ENCODE results near the gene STK40.
A peak's percentile ranks its signal among the peaks of the same experiment; 100 is the strongest.

STK40 gene

DNA sequence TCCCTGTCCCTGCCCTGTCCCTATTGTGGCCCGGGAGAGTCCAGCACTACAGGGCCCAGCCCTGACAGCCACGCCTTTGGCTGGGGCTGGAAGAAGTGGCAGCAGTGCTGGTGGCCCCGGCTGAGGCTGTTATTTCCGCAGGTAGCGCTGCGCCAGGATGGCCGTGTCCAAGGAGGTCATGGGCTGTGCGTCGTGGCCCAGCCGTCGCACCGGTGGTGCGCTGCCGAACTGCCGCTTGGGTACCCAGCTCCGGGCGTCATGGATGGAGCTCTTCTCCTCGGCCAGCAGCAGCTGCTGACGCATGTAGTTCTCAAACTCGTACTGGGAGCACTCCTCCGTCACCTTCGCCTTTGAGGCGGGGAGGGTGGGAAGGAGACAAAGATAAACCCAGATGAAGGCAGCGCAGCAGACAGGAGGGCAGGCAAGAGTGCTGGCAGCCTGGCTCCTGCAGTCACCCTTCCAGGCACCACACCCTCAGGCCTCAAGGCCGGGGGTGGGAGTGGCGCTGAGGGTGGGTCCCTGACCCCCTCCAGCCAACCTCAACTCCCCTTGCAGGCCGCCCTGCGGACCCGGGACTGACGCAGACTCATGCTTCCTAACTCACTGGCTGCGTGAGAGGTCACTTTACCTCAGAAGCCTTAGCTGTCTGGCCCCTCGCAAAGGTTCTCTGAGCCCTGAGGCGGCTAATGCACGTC is 44.0 kb downstream of the STK40 start:
- no peak for DNase-seq

DNA sequence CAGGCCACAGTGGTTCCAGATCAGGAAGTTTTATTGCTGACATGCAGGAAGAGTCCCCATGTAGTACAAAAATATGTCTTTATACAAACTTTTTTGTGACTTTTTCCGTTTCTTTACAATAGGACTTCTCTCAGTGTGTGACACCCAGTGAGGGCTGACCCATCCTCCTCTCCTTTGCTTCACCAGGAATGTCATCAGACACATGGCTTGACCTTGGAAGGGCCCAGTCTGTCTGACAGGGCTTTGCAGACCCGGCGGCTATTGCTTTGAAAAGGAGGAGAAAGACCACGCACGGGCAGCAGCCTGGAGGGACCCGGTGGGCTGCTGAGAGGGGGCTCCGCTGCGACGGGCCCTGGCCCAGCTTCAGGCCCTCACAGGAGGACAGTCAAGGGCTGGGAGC is 46.1 kb downstream of the STK40 start:
- DNase-seq = no peak

DNA sequence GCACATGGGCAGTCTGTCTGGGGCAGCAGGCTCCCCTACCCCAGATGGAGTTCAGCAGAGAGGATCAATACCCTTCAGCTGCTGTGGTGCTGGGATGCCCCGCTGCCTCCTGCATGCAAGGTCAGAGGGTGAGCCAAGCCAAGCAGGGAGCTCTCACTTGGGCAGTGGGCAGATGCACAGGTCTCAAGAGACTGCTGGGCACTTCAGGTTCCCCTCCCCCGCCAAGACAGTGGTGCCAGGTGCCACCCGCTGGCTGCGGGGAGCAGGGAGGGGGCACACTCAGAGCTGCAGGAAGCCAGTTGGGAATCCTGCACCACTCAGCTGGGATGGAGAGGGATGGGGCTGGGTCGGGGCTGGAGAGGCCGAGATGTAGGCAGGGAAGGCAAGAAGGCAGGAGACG is 46.5 kb downstream of the STK40 start:
- DNase-seq = no peak

DNA sequence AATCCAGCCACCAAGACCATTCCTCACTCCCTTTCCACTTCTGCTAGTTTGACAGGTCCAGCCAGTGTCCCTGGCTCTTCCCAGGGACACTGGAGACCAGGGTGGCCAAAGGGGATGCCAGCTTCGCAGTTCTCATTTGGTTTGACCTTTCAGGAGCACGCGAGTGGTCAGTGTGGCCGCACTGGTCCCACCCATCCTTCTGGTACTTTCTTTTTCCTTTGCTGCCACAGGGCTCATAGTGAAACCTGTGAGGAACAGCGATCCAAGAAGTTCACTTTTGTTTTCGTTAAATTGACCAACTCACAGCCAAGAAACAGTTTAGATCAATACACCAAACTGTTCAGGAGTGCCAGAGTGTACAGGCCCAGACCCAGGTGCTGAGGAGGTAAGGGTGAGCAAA is 47.9 kb downstream of the STK40 start:
- no peak for DNase-seq

DNA sequence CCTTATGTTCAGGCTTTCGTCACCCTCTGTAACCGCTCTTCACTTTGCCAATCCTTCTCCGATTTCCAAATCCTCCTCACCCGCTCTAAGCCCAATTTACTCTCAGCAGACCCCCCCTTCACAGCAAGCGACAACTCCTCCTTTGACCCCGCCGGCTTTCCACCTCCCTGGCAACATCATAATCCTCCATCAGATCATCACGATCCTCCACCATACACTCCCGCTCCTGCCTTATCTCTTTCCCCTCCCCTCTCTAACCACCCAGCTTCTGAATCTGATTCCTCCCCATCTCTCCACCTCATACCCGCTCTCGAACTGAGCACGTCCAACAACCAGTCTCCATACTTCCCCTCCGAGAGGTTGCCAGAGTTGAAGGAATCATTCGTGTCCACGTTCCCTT is 54.8 kb downstream of the STK40 start:
- no peak for DNase-seq

DNA sequence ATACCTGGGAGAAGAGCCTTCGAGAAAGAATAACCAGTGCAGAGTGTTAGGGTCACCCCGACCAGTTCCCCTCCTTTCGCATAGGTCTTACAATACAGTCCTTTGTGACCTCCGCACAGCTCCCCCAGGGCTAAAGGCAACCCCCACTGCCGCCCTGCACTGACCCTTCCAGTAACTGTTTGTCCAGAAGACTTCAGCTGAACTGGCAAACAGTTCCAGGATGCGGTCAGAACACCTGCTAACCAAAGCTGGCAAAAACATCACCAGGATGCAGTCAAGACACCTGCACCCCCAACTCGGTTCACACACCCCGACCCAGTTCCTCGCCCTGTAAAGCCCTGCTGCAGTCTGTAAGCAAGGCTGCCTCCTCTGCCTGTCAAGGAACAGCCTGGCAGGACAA is 55.9 kb downstream of the STK40 start:
- DNase-seq = no peak

DNA sequence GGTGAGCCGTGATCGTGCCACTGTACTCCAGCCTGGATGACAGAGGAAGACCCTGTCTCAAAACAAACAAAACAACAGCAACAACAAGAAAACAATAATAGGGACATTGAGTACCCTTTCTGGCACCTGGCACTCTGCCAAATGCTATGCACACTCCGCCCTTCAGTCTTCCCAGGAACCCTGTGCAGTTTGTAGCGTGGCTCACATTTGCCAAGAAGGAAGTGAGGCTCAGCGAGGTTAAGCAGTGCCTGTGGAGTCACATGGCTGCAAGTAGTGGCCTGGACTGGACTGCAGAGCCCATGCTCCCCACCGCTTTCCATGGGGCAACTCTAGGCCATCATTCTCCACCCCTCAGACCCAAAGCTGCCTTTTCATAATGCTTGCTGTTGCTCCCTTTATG is 57.0 kb downstream of the STK40 start:
- peak; percentile 31 for DNase-seq

DNA sequence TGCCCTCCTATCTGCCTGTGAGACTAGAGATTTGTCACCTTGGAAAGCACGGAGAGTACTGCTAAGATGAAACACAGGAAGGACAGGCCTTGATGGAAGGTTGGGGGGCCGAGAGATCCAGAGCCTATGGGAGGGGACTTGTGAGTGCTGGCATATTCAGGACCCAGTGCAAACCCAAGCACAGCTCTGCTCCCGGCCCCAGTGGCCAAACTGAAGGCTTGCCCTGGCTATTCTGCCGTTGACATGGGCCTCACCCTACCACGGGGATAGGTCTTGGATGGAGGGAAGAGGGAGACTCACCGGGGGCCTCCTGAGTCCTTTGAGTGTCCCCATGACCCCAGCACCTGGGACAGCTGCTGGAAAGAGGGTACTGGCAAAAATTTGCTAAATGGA is 57.6 kb downstream of the STK40 start:
- no peak for DNase-seq

DNA sequence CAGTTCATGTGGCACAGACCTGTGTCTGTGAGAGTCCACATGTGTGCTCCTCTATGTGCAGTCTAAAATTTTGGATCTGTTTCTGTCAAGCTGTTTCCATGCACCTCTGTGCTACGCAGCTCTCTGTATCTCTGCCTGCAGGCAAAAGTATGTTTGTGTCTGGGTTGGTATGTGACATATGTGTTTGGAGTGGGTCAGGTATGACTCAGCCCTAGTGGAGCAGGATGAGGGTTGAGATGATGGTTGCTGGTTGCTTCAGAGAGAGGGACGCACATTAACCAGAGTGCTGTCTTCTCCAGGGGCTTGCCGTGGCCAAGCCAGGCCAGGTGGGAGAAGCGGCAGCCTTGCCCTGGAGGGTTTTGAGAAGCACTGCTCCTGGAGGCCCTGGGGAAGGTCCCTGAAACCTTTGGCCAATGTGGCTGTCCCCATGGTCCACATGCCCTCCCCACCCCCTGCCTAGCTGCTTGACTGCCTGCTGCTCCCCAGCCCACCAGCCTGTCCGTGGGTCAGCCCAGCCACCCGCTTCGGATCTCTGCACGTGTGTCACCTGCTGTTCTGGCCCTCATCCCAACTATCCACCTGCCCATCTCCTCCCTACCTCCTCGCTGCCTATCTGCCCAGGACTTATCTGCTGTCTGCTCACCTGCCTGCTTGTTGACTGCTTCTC is 58.2 kb downstream of the STK40 start:
- no peak for DNase-seq

DNA sequence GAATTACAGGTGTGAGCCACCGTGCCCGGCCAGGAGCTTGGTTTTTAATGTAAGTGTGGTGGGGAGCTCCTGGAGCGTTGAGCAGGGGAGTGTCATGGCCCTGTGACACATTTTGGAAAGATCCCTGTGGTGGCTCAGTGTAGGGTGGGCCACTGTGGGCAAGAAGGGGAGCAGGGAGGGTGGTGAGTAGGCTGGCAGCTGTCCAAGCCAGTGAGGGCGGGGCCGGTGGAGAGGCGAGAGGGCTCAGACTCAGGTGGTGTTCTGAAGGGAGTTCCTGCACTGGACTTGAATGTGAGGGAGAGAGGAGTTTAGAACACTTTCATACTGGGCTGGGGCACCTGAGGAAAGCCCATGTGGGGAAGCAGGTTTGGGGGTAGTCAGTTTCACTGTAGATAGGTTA is 59.2 kb downstream of the STK40 start:
- DNase-seq = no peak

DNA sequence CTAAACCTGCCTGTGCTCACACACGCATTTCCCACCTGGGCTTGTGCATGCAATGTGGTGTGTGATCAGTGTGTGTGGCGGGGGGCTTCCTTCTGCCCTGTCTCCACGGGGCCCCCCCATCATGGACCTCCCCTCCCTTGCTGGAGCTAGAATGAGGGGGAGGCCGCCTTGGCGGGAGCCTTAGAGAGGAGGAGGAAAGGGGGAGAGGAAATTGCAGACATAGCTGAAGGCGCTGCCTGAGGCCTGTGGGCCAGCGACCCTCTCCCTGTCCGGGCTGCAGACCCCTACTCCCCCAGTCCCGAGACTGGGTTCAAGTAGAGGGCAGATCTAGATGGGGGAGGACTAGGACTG is 61.4 kb downstream of the STK40 start:
- DNase-seq = no peak

DNA sequence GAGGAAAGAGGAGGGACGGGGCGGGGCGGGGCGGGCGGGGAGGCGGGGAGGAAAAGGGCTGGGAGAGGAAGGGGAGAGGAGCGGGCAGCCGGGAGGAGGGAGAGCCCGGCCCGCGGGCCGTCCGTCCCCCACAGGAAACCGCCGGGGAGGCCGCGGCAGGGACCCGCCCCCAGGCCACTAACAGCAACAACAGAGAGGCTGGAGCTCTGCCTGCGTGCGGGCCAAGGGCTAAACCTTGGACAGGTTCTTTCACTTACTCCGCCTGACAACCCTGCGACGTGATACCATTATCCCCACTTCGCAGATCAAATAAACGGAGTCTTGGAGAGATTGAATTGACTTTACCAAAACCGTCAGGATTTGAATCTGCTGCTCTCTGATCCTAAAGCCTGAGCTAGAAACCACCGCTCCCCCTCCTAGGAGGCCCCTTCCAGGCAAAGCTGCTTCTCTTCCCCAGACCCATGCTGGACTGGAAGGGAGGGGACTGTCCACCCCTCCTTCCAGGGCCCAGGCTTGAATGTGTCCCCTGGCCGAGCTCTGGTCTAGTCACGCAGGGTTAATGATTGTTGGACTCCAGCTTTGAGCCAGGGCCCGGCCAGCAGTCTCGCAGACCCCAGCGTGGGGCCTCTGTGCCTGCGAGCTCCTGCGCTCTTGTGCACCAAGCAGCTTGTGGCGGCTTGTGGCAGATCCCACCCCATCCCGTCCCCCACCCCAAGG is 61.9 kb downstream of the STK40 start, which contains the start of gene EVA1B:
Gene EVA1B, minus strand, starts transcription at position 10 of the 717 bp plus-strand sequence. CDS start 608 bp downstream, outside the sequence.
- no peak for DNase-seq

DNA sequence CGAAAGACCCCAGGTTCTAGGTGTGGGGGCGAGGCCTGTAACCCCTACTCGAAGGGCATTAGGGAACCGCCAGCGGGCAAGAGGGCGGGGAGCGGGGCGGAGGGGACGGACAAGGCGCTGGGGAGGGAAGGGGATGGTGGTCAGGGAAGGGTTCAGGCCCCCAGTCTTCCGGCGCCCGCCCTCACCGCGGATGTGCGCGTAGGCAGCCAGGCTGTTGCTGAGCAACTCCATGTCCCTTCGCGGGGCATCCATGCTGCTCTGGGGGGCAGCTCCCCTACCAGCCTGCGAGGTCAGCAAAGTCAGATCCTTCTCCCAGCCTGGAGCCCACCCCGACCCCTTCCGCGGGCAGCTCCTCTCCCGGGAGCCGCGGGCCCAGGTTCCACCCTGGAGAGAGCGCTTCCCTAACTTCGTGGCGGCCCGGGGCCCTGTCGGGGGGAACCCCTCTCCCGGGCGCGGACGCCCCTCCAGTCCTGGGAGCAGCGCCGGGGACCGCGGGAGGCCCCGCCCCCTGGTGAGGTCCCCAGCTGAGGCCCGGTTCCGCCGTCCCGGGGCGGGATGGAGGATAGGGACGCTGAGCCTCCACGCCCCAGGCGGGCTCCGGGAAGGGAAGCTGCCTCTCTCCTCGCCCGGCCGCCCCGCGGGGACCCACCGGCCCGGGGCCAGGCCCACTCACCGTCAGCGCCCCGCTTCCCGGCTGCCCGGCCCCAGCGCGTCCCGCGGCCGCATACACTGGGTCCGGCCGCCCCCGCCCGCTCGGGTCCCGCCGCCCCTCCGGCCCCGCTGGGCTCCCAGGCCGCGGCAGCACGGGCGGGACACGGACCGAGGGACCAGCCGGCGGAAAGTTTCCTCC is 62.7 kb downstream of the STK40 start:
- no peak for DNase-seq

DNA sequence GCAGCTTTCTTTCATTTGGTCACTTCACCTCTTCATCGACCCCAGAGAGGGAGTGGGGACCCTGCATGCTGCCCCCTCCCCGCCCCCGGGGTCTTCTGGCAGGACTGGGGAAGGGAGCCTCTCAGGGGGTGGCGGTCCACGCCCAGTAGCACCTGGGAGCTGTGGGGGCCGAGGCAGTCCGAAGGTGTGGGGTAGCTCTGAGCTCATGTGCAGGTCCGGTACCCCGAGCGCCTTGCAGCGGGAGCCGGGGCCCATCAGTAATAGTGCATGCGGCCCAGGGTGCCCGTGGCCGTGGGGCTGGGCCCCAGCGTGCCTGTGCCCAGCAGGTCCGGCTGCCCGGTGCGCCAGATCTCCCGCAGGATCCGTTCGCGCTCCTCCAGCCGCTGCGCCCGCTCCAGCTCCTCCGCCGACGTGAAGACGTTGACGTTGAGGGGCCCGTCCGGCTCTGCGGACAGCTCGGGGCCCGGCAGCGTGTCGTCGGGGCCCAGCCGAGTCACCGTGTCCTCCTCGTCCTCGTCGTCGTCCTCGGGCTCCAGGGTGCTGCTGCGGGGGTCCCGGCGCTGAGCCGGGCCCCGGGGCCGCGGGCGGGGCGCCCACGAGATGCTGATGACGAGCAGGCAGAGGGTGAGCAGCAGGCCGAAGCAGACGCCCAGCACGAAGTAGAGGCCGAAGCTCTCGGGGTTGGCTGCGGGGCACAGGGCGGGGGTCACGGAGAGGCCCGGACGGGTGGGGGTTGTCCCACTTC is 63.5 kb downstream of the STK40 start:
- DNase-seq = no peak

DNA sequence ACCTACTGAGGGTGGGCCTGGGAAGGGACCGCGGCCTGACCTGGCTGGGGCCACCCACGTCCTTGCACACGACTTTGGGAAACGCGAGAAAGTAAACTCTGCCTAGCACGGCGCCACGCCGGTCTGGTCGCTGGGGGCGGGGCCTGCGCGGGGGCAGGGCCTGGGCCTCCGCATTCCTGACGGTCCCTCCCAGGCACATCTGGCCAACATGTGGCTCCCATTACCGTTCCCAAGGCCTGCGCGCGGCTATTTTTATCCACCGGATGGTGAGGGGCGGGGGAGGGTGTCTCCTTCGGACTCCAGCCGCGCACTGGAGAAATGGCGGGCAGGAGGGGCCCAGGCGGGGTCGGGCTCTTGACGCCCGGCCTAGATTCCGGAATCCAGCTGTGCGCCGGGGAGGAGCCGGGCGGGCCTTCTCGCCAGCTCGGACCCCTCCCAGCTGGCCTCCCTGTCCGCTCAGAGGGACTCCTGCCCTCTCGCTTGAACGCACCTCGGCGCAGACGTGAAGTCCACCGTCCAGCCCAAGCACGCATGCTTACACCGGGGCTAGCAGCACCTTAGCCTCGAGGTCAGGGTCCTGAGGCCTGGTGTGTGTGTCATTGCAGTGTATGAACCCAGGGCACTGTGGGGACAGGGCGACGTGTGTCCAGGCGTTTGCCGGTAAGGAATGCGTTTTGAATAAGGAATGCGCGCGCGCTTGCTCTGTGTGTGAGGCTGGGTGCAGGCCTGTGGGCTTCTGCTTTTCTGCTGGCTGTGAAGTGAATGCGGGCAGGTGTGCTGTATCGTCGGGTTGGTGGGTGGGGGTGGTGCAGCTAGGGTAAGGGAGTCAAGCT is 64.4 kb downstream of the STK40 start:
- no peak for DNase-seq

DNA sequence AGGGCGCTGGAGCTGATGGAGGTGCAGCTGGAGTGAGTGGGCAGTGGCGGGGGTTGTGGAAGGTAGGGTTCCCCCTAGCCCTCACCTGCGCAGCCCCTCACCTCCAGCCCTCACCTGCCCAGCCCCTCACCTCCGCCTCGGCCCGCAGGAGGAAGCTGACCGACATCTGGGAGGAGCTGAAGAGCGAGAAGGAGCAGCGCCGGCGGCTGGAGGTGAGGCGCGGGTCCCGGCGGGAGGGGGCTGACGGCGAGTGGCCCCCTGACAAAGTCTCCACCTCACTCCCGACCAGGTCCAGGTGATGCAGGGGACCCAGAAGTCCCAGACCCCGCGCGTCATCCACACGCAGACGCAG is 65.0 kb downstream of the STK40 start:
- DNase-seq = no peak

DNA sequence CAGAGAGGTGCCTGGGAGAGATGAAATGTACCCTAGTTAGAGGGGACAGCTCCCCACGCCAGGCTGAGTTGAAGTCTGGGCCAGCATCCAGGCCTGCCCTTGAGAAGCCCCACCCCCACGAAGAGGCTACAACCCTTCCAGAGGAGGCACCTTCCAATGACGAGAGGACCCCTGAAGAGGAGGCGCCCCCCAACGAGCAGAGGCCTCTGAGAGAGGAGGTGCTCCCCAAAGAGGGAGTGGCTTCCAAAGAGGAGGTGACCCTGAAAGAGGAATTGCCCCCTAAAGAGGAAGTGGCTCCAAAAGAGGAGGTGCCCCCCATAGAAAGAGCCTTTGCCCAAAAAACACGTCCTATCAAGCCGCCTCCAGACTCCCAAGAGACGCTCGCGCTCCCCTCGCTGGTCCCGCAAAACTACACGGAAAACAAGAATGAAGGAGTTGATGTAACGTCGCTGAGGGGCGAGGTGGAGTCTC is 65.4 kb downstream of the STK40 start:
- no peak for DNase-seq

DNA sequence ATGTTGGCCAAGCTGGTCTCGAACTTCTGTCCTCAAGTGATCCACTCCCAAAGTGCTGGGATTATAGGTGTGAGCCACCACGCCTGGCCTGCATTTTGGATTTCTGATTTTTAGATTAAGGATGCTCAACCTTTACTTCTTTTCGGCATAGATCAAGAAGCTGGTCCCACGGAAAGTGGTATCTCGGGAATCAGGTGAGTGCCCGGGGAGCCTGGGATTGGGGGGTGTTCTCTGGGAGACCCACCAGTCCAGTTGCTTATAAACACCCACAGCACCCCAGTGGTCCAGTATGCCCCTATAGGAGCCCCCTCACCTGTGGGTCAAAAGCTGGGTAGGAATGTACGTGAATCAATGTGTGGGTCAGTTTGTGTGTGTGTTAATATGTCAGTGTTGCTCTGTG is 76.3 kb downstream of the STK40 start:
- no peak for DNase-seq

DNA sequence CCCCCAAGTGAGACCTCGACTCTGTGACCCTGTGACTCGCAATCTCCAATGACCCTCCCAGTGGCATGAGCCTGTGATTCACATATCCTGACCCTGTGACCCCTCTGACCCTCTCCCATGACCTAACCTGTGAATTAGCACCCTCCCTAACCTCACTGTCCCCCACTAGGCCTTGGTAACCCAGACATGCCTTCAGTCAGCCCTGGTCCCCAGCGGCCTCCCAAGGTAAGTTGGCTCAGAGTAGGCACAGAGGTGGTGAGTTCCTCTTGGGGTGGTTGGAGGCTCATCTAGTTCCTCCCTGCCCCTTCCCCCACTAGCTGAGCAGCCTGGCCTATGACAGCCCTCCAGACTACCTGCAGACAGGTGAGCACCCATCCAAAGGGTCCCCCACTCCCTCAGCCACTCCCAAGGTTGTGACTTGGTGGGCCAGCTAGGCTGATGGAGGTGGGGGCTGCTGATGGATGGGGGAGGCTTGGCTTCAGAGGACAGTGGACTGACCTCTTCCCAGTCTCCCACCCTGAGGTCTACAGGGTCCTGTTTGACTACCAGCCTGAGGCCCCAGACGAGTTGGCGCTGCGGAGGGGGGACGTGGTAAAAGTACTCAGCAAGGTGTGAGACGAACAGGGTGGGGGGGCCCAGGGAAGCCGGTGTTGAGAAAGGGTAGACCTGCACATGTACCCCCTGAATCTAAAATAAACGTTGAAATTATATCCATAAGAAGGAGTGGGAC is 78.0 kb downstream of the STK40 start:
- no peak for DNase-seq

DNA sequence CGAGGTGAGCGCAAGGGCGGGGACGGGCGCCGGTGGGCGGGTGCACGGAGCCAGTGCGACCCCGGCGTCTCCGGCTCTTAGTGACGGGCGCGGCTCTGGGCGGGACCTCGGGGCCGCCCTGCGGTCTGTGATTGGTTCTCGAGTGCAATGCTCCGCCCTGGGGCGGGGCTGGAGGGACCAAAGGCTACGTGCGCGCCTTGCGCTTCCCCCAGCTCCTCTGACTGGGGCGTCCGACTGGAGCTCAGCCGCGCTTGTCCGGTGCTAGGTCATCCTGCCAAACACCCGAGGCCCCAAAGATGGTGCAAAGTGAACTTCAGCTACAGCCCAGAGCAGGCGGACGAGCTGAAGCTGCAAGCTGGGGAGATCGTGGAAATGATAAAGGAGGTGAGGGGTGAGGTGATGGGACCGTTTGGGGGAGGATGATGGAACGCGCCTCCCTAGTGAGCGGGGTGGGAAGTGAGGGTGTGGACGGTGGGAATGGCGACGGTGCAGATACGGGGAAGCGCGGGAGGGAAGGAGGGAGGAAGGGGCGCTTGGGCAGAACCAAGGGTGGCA is 78.7 kb downstream of the STK40 start:
- DNase-seq = peak; percentile 95

Data from NCI-H1105 (cell line).